ENCODE results near the gene ADGRA1. TPM values are rescaled to one million over a fixed set of nuclear protein-coding genes. Genes with fewer than 3 reads are reported as not detected.

The ADGRA1 gene
- polyA plus RNA-seq, 1 donor, result 4.0 TPM

DNA sequence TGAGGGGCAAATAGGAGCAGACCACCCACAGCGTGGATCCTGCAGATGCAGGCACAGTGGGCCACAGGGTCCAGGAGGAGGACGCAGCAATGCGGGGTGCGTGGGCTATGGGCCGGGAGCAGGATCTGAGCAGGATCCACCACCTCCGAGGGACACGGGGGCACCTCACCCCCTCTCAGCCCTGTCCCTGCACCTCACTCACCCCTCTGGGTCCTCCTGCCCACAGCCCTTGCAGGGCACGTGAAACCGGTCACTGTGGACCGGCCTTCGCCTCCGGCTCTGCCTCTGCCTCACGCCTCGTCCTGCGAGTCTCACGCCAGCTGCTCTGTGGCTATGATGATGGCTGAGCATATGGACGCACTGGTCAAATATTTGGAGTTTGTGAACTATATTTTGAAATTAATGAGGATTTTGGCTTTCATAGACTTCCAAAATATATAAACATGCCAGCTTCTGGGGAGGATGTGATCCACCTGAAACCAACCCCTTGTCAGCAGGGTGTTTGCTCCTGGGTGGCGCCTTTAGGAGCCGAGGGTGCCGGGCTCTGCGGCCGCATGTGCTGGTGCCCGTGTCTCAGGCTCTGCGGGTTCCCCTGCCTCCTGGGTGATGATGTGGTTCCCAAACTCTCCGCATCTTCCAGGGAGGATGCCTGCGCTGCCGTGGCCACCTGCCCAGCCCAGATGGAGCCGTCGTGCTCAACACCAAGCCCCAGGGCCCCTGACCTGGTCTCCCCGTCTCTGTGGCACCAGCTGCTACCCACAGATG is 11.3 kb upstream of the ADGRA1 start:
- no peak for DNase-seq

DNA sequence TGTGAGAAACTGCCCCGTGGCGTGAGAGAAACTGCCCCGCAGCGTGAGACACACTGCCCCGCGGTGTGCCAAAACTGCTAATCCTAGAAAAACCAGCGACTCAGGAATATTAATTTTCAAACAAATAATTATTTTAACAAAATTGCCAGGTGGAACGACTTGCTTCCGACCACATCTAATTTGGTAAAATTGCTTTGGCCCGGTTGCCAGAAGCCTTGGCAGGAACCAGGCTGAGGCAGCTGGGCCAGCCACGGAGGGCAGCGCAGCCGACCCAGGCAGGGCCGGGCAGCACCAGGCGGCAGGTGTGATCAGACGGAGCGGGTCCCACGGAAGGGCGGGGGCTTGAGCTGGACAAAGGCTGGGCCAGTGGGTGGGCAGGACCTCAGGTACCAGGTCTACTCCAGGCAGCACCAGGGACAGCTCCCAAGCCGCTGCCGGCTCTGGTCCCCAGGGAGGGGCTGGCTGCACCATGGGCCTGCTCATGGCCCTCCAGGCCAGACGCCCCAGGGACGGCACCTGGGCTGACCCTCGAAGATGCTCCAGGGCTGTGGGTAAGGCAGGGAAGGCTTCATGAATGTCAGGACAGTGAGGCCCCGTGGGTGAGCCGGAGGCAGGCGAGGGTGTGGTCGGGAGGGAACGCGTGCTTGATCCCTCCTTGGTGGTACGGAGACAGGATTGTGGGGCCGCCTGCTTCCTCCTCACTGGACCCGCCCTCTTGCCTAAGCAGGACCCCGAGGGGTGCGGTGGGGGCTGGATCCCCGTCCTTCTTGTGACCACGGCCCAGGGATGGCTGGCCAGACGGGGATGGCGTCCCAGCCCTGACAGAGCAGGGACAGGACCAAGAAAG is 7.7 kb upstream of the ADGRA1 start:
- no peak for DNase-seq

DNA sequence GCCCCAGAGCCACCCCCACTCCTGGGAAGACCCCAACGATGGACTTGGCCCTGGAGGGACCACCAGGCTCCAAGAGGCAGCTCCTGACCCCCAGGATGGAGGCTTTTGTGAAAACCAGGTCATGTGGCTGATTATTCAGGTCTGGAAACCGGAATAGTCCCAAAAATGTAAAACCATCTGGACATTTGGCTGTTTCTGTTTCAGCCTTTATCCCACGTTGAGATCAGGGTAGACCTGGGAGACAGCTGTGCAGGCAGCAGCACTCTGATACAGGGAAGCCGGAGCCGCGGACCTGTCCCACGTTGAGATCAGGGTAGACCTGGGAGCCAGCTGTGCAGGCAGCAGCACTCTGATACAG is 7.1 kb upstream of the ADGRA1 start:
- DNase-seq, result no peak

DNA sequence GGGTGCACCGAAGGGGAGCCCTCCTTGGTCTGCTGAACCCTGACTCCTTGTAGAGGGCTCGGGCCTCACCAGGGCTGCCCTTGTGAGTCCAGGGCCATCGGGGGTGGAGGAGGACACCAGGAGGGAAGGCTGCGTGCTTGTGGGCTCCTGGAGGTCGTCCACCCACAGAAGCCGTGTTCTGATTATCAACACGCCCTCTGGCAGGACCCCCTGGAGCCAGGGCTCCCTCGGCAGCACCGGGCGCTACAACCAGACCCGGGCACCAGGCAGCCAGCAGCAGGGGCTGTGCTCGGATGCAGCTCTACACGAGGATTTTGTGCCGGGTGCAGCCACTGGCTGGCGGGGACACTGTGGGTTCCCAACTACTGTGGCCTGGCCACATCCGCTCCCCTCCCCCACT is 6.1 kb upstream of the ADGRA1 start:
- no peak for DNase-seq

DNA sequence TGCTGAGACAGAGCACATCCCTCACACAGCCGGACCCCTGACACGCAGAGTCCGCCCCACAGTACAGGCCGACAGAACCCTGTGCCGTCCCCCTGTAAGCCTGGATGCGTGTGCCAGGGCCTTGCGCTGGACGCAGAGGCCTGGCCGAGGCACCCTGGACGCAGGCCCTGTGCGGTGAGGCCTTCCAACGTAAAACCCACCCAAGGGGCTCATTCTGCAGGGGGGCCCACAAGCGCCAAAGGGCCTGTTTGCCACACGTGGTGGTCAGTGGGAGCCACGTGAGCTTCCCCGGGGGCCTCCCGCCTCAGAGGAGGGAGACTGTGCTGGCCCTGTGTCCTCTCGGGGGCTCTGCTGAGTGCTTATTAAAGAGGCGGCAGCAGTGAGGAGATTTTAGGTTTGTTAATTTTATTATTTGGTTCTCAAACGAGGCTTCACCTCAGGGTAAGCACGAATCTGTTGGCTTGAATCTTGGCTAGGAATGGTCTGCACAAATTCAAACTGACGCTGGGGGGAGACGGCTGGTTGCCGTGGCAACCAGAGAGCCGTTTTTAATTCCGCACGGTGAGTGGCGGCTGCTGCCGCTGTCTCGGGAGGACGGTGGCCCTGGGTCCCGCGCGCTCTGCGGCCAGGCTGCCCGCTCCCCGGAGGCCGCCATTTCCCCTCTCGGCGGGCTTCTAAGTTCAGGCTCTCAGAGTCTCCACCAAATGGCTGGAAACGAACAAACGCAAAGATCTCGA is 4.9 kb upstream of the ADGRA1 start:
- no peak for DNase-seq

DNA sequence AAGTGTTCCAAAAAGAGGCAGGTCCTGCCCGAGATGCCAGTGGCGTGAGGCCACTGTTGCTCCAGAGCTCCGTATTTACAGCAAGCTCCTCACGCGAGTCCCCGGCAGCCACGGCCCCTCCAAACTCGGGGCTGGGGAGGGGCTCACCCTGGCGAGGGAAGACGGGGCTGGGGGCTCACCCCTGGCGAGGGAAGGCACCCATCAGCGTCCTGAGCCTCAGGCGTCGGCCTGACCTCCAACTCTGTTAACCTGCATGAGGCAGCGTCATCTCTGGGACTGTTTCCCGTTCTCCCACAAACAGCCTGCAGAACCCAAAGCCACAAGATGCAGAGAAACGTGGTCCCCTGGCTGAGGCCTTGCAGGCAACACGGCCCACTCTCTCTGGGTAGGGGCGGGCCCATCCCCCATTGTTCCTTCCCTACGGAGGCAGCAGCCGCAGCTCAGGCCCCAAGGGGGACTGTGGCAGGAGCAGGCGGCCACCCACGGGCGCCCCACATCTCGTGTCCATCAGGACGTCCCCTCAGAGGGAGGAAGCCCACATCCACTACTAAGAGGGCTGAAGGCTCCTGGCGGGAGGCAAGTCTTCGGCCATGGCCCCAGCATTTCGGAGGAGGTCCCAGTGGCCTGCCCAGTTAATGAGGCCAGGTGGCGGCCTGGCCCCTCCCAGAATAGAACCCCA is 4.2 kb upstream of the ADGRA1 start:
- DNase-seq, result no peak

DNA sequence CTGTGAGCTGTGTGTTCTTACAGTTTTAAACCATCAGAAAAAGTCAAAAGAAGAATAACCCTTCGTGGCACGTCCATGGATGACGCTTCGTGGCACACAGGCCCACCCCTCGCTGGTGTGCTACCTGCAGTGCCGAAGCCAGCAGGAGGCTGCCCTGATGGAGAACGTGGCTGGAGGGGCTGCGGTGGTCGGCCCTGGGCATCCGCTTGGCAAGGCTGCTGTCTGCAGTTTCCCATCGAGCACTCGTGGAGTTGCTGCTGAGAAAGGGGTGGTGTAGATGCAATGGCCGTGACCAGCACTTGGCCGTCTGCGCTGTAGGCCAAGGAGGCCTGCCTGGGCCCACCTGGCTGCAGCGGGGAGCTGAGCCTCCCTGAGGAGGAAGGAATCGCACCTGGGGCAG is 3.2 kb upstream of the ADGRA1 start:
- DNase-seq, result no peak

DNA sequence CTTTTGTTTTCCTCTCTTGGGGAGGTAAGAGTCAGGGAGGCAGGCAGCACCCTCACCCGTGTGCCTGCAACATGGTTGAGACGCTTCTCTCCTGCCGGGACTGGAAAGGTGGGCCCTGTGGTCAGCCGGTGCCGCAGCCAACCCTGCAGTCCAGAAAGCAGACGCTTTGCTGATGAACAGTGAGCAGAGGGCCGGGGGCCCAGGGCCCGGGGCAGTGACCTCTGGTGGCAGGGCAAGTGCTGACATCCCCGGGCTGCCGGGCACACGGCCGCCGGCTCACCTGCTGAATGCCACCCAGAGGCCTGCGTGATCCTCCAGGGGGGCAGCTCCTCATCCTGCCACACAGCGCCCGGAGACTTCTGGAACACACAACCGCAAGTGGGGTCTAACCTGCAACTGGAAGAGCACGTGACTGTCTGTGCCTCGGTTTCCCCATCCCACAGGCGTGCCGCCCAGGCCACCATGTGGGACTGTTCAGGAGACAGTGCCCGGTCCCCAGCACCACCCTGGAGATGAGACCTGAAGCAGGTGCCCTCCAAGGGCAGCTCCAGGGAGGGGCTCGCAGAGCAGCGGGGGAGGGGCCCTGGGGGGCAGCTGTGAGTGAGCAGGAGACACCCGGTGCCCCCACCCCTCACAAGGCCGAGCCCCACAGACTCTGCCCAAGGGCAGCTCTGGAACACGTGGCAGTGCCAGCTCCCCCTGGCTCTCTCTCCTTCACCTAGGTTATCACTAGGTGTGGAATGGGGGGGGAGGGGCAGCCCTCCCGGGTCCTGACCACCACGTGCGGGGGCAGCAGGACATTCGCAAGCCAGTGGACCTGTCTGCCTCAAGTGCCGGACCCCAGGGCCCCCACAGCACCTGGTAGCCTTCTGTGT is 2.2 kb upstream of the ADGRA1 start:
- no peak for DNase-seq

DNA sequence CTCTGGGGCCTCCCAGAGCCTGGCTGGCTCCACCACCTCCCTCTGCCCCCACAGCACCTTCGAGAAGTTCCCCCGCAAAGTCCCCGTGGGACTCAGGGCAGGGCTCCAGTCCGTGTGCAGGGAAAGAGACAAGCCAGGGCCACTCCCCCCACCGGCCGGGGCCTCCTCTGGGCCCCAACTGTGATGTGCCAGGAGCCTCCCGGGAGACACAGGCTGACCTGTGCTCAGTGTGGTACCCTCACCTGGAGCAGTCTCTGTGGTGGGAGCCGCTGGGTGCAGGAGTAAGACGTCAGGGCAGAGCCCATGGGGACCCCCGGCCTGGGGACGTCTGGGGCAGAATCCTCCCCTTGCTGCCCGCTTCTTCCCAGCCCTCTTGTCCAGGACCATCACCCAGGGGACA is 1.5 kb upstream of the ADGRA1 start:
- DNase-seq, result no peak

DNA sequence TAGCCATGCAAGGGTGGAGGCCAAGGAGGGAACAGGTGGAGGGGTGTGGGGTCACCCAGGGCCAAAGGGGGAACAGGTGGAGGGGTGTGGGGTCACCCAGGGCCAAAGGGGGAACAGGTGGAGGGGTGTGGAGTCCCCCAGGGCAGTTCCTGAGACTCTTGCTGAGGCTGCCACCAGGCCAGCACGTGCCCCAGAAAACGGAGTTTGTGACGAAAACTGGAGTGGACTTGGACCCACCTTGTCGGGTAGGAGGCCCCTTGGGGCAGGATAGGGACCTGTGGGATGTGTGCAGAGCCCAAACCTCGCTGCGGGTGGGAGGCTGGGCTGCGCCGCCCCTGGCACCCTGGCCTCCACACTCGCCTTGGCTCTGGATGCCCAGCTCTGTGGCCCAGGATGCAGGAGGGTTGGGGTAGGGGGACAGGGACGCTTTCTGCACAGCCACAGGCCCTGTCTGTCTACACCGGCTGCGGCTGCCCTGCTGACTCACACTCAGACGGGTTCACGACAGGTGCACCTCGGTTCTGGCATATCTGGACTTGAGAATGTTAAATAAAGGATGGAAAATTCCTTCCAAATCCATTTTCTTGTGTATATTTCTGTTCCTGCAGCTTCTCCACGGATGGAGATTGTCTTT is 562 bp upstream of the ADGRA1 start:
- DNase-seq, result no peak

DNA sequence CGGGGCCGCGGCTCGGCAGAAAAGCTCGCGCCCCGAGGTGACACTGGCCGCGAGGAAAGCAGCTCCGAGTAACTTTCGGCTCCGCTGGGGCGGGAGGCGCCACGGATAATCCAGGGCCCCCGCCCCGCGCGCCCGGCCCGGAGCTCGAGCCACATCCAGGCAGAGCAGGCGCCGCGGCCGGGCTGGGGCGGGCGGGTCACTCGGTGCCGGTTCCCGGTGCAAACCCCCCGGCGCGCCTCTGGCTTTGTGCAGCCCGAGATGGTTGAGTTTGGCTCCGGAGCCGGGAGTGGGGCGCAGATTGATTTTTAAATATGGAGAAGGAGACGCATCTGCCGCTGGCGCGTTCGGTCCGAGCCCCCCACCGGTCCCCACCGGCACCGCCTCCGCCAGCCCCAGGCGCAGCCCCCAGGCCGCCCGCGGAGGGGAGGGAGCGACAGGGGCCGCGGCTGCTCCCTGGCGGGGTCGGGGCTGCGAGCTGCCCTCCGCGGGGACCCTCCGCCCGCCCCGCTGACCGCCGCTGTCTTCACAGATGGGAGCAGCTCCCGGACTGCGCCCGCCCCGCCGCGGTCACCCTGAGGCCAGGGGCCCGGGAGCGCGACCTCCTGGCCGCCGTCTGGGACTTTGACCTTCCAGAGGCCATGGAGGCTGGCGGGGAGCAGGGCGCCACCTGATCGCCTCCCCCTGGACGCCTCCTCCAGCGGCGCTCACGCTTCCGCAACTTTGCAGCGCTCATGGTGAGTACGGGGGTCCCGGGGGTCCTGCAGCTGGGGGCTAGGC is 643 bp downstream of the ADGRA1 start:
- DNase-seq, result no peak

DNA sequence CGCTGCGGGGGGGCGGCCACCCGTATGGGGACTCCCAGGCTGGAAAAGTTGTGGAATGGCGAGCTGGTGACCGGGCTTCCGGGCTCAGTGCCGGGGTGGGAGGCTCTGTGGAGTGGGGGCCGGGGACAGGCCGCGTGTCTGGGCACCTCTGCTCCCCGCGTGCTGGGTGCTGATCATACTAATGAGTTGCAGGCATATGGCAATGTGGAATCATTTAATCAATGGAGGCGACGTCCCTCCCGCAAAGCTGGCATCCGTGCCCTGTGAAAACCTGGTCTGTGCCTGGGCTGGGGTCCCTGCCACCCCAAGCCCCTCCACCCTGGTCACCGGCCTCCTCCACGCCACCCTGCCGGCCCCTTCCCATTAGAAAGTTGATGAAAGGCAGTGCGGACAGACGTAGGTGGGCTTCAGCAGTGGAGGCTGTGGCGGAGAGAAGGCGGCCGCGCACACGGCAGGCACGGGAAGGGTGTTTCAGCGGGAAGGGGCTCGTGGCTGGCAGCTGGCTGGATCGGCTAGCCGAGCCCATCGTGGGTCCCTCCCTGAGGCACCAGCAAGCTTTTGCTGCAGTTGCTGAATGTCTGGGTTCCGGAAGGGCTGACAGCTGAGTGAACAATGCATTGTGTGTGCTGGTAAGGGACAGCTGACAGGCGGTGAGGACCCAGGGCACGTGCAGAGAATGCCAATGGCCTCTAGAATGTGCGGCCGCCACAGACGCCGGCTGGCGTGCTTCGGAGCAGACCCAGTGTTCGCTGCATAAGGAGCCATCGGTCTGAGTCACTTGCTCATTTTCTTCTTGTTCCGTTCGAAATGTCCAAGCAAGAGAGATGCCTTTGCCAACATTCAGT is 1.5 kb downstream of the ADGRA1 start:
- no peak for DNase-seq

DNA sequence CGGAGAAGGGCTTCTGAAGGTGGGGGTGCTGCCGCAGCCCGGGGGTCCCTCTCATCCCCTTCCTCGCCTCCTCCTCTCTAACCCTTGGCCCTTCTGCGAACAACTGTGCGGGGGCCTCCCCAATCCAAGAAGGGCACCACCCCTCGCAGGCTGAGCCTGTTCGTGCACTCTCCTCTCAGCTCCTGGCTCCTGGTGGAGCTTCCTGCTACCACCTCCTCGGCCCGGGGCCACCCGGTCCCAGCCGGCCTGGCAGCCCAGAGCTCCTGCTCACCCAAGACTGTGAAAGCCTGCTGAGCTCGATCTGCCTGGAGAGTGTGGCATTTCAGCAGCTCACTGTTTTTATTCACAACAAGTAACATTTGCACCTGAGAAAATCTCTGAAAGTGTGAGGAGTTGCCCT is 2.4 kb downstream of the ADGRA1 start:
- DNase-seq, result no peak

DNA sequence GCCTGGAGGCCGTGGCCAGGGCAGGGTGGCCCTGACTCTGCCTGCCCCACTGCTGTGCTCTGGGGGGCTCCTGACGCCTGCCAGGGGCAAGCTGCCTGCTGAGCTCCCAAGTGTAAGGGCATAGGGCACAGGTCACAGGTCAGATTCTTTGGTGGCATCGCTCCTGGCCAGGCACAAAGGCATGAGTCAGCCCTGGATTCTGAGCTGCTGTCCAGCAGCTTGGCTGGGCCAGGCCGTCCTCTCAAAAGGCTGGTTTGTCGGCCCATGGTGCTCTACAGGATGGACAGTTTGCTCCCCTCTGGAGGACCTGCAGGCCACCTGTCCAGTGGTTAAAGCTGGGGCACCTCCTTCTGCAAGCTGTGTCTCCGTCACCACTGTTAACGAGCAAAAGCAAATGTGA is 2.9 kb downstream of the ADGRA1 start:
- no peak for DNase-seq

DNA sequence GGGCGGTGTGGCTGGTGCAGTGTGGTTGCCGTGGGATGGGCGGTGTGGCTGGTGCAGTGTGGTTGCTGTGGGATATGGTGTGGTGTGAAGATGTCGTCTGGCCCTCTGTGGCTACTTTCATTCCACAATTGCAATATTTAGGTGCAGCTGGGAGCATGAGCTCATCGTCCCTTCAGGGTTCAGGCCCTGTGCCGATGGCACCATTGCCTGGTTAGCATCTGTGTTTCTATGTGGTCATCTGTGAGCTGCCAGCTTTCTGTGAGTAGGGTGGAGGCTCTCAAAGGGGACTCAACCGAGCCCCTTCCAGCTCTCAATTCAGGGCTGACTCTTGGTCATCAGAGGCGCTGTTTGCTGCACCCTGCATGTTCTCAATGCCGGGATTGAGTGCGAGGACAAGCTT is 3.6 kb downstream of the ADGRA1 start:
- DNase-seq, result no peak

DNA sequence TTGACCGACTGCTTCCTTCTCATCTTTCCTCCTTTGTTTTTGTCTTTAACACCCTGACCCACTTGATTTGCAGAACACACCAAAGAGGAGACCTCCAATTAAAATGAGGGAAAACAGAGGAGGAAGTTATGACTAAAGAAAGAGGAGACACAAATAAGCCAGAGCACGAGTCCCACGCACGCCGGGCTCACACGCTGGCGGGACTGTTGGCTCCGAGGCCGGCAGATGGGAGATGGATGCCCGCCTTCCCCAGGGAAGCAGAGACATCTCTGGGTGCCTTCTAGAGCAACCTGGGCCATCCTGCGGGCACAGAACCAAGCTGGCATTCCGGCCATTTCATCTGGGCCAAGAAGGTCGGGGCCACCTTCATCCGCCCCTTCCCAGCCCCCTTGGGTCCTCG is 5.6 kb downstream of the ADGRA1 start:
- DNase-seq, result no peak

DNA sequence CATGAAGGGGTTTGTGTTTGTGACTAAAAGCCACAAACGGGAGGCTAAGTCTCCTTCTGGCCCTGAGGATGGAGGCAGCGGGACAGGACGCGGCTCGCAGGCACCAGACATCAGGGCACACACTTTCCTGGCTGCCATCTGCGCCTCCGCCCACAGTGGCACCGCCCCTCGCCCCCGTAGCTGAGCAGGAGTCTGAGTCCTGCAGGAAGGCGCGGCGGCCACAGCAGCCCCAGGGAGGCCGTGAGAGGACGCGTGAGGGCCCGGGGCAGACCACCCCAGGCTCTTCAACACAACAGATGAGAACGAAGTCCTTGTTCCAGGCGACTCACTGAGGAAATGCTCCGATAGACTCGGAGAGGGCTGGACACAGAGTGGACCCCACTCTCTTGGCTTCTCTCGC is 6.6 kb downstream of the ADGRA1 start:
- no peak for DNase-seq

DNA sequence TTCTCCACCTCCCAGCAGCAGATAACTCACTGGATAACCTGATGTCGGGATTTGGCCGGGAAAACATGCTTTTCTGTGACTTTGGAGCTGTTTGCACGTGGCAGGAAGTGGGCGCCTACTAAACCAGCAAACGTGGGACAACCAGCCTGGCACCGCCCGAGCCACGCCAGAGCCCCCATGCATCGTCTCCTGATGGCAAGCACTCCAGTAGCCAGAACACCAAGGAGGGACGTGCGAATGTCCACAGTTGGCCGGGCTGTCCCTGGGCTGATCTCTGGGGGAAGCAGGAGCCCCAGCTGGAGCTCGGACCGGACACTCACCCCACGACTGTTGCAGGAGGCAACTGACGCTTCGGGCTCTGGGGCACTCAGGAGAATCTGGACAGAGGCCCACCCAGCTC is 7.1 kb downstream of the ADGRA1 start:
- DNase-seq, result no peak

DNA sequence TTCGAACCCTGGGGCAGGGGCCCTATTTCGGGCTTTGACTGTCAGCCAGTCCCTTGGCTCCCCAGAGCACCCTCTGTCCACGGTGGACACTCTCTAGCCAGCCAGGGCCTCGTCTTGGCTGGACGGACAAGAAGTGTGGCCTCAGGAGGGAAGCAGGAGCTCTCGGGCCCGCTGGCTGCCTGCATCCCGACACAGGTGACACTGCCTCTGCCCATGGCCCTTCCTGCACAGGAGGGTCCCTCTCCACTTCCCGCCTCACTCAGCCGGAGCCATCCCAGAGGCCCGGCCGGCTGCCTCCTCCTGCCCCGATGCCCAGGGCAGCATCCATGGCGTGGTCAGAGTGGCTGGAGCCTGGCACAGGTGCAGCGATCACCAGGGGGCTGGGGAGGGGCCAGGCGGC is 7.9 kb downstream of the ADGRA1 start:
- no peak for DNase-seq

Data from hindlimb muscle (tissue), 1 donor.